H1 (cell line): ENCODE data around the gene DPT. TPM values are rescaled to one million over a fixed set of nuclear protein-coding genes. Genes with fewer than 3 reads are reported as not detected.

ENCODE experiments used
- CTCF ChIA-PET: fragments of 300-600 bp; sonication (Branson Sonifier 250); formaldehyde crosslinking; loops from one replicate; lab custom pipeline; 2021; ENCODE audit not compliant: partially characterized antibody; lab: Charles Lee
- POLR2A ChIA-PET: fragments of 300-600 bp; sonication (Branson Sonifier 250); formaldehyde crosslinking; loops from one replicate; lab custom pipeline; 2021; ENCODE audit warnings: inconsistent platforms; ENCODE audit not compliant: partially characterized antibody; lab: Charles Lee
- DNase-seq, 2 experiments: peaks; one replicate each; pipeline versions ENCODE4 v3.0.0 to v3.0.0-alpha.2; 2010 to 2022; ENCODE audit warnings: low spot score in 2 of 2, low read depth in 1 of 2, mixed read lengths in 1 of 2
- FAIRE-seq: peaks from 2 replicates; lab custom pipeline; 2011; peaks lifted over from hg19 to GRCh38; lab: Jason Lieb, UNC
- H2AFZ ChIP-seq: 2 replicates; pipeline ENCODE4 v1.8.1; 2012; ENCODE audit warnings: low read length, inconsistent platforms
- H2AK5ac ChIP-seq: 2 replicates; pipeline ENCODE4 v1.6.1; 2013; ENCODE audit warnings: low read depth, low read length
- H2BK120ac ChIP-seq: replicated peaks from 2 replicates; pipeline ENCODE3; 2013; ENCODE audit warnings: low read depth, low read length, inconsistent platforms
- H2BK12ac ChIP-seq: 2 replicates; pipeline ENCODE4 v1.6.1; 2013; ENCODE audit warnings: low read depth, low read length
- H2BK15ac ChIP-seq: 2 replicates; pipeline ENCODE4 v1.6.1; 2013; ENCODE audit warnings: low read length
- H2BK20ac ChIP-seq: 2 replicates; pipeline ENCODE4 v1.6.1; 2013; ENCODE audit warnings: low read length
- H2BK5ac ChIP-seq: 2 replicates; pipeline ENCODE4 v1.6.1; 2013; ENCODE audit warnings: low read depth, low read length
- H3K14ac ChIP-seq: 2 replicates; pipeline ENCODE4 v1.6.1; 2013; ENCODE audit warnings: inconsistent platforms; ENCODE audit not compliant: insufficient read length
- H3K18ac ChIP-seq: 2 replicates; pipeline ENCODE4 v1.6.1; 2013; ENCODE audit warnings: low read length; ENCODE audit errors: extremely low read depth
- H3K23ac ChIP-seq: 2 replicates; pipeline ENCODE4 v1.6.1; 2013; ENCODE audit warnings: inconsistent platforms; ENCODE audit not compliant: insufficient read length
- H3K23me2 ChIP-seq: 2 replicates; pipeline ENCODE4 v1.6.1; 2013; ENCODE audit warnings: low read depth, low read length
- H3K27ac ChIP-seq: 2 replicates; pipeline ENCODE4 v1.6.1; 2011; ENCODE audit warnings: low read depth, low read length, inconsistent platforms
- H3K27me3 ChIP-seq, 4 experiments: replicated peaks in 1 of 4; 1 replicate in 1 of 4; 2 replicates in 3 of 4; pipeline versions ENCODE4 v1.6.1 to v1.8.1; 2011 to 2013; ENCODE audit warnings: low read length in 3 of 4, mild to moderate bottlenecking in 3 of 4, inconsistent platforms in 2 of 4, mixed read lengths in 2 of 4, moderate library complexity in 1 of 4; ENCODE audit not compliant: control insufficient read depth in 3 of 4, insufficient read depth in 3 of 4; ENCODE audit errors: extremely low read depth in 1 of 4
- H3K36me3 ChIP-seq, 4 experiments: 2 replicates each; pipeline versions ENCODE4 v1.6.1 to v1.8.1; 2011 to 2013; ENCODE audit warnings: mild to moderate bottlenecking in 4 of 4, low read length in 3 of 4, moderate library complexity in 2 of 4, control low read depth in 1 of 4, inconsistent platforms in 1 of 4; ENCODE audit not compliant: insufficient read depth in 4 of 4, control insufficient read depth in 2 of 4
- H3K4ac ChIP-seq: replicated peaks from 2 replicates; pipeline ENCODE3; 2013; ENCODE audit warnings: low read length, low read depth, mixed read lengths, inconsistent platforms; ENCODE audit not compliant: insufficient read length
- H3K4me1 ChIP-seq, 4 experiments: replicated peaks in 1 of 4; 1 replicate in 1 of 4; 2 replicates in 3 of 4; pipeline versions ENCODE4 v1.6.1 to v1.8.1; 2011 to 2013; ENCODE audit warnings: low read length in 3 of 4, inconsistent platforms in 2 of 4, mixed read lengths in 1 of 4; ENCODE audit not compliant: insufficient read depth in 4 of 4, control insufficient read depth in 3 of 4
- H3K4me2 ChIP-seq, 2 experiments: 2 replicates each; pipeline versions ENCODE4 v1.6.1 to v1.8.1; 2011 to 2013; ENCODE audit warnings: low read depth in 2 of 2, low read length in 2 of 2, control low read depth in 1 of 2, inconsistent platforms in 1 of 2, mild to moderate bottlenecking in 1 of 2; ENCODE audit not compliant: insufficient read depth in 1 of 2
- H3K4me3 ChIP-seq, 4 experiments: fragments of 200-600, 300-600 bp in 1 of 4; sonication (generic), shearing (Covaris generic), sonication (Bioruptor Twin) in 1 of 4; 2 replicates each; pipeline versions ENCODE4 v1.5.1 to v1.8.1; 2011 to 2016; ENCODE audit warnings: low read length in 4 of 4, low read depth in 3 of 4, control low read depth in 2 of 4, inconsistent platforms in 2 of 4, mild to moderate bottlenecking in 2 of 4, mixed read lengths in 1 of 4, moderate library complexity in 1 of 4; ENCODE audit not compliant: insufficient read depth in 2 of 4; ENCODE audit errors: extremely low read depth in 1 of 4
- H3K56ac ChIP-seq: replicated peaks from 2 replicates; pipeline ENCODE3; 2013; ENCODE audit warnings: low read depth, mild to moderate bottlenecking, mixed read lengths, low read length, inconsistent platforms; ENCODE audit not compliant: insufficient read length
- H3K79me1 ChIP-seq: 2 replicates; pipeline ENCODE4 v1.6.1; 2013; ENCODE audit warnings: low read depth, low read length, control low read depth
- H3K79me2 ChIP-seq, 2 experiments: 2 replicates each; pipeline versions ENCODE4 v1.6.1 to v1.8.1; 2012 to 2013; ENCODE audit warnings: low read length in 2 of 2, mild to moderate bottlenecking in 2 of 2, inconsistent platforms in 1 of 2; ENCODE audit not compliant: insufficient read depth in 2 of 2, control insufficient read depth in 1 of 2
- H3K9ac ChIP-seq, 4 experiments: replicated peaks in 1 of 4; 1 replicate in 1 of 4; 2 replicates in 3 of 4; pipeline versions ENCODE4 v1.6.1 to v1.8.1; 2011 to 2013; ENCODE audit warnings: low read depth in 3 of 4, low read length in 3 of 4, control low read depth in 2 of 4, mild to moderate bottlenecking in 2 of 4, moderate library complexity in 2 of 4, inconsistent platforms in 1 of 4; ENCODE audit errors: extremely low read depth in 1 of 4
- H3K9me3 ChIP-seq, 2 experiments: 2 replicates each; pipeline versions ENCODE4 v1.6.1 to v1.8.1; 2012 to 2013; ENCODE audit warnings: mild to moderate bottlenecking in 2 of 2, moderate library complexity in 2 of 2, control low read depth in 1 of 2, inconsistent platforms in 1 of 2, low read depth in 1 of 2, low read length in 1 of 2, mixed read lengths in 1 of 2; ENCODE audit not compliant: insufficient read depth in 2 of 2
- H4K20me1 ChIP-seq, 2 experiments: replicated peaks in 1 of 2; 2 replicates each; pipeline versions ENCODE3 to v1.8.1; 2011 to 2013; ENCODE audit warnings: inconsistent platforms in 2 of 2, low read length in 2 of 2, mild to moderate bottlenecking in 1 of 2; ENCODE audit not compliant: insufficient read depth in 2 of 2, control insufficient read depth in 1 of 2
- H4K5ac ChIP-seq: 2 replicates; pipeline ENCODE4 v1.6.1; 2013; ENCODE audit warnings: low read length, low read depth, mixed read lengths, inconsistent platforms; ENCODE audit not compliant: insufficient read length
- H4K8ac ChIP-seq: 2 replicates; pipeline ENCODE4 v1.8.0; 2013; ENCODE audit warnings: mild to moderate bottlenecking, moderate library complexity, low read length, inconsistent platforms; ENCODE audit not compliant: insufficient read depth; ENCODE audit errors: extremely low read depth
- H4K91ac ChIP-seq: replicated peaks from 2 replicates; pipeline ENCODE3; 2013; ENCODE audit warnings: low read length, mixed read lengths, inconsistent platforms; ENCODE audit not compliant: insufficient read length
- BRCA1 ChIP-seq: IDR thresholded peaks from 2 replicates; pipeline ENCODE4 v1.6.1; 2012; ENCODE audit warnings: low read depth, low read length, improper control_type of control experiment
- CHD2 ChIP-seq: IDR thresholded peaks from 2 replicates; pipeline ENCODE4 v1.6.1; 2012; ENCODE audit warnings: low read length, improper control_type of control experiment
- CTBP2 ChIP-seq: IDR thresholded peaks from 2 replicates; pipeline ENCODE4 v1.7.0; 2011; ENCODE audit warnings: borderline replicate concordance, mild to moderate bottlenecking, moderate library complexity, mixed read lengths, low read length; ENCODE audit not compliant: insufficient read depth, insufficient read length
- EGR1 ChIP-seq: IDR thresholded peaks from 2 replicates; pipeline ENCODE4 v1.6.1; 2011; ENCODE audit warnings: low read depth, low read length, borderline replicate concordance
- EP300 ChIP-seq, 2 experiments: IDR thresholded peaks; 1 replicate in 1 of 2; 2 replicates in 1 of 2; pipeline ENCODE4 v1.6.1; 2011 to 2012; ENCODE audit warnings: low read depth in 2 of 2, low read length in 2 of 2, mild to moderate bottlenecking in 2 of 2, borderline replicate concordance in 1 of 2, inconsistent platforms in 1 of 2, moderate library complexity in 1 of 2
- JUN ChIP-seq: IDR thresholded peaks from 2 replicates; pipeline ENCODE4 v1.6.1; 2011; ENCODE audit warnings: low read depth, mild to moderate bottlenecking, improper control_type of control experiment, low read length
- KDM1A ChIP-seq: fragments of 200-600, 300-600 bp; sonication (generic); IDR thresholded peaks from 2 replicates; pipeline ENCODE4 v1.7.1; 2016; ENCODE audit warnings: mild to moderate bottlenecking, low read length, borderline replicate concordance
- KDM5A ChIP-seq: fragments of 200-600 bp; IDR thresholded peaks from 2 replicates; pipeline ENCODE4 v1.7.1; 2012; ENCODE audit warnings: mild to moderate bottlenecking, low read length, inconsistent platforms, mixed read lengths
- MAFK ChIP-seq: IDR thresholded peaks from 2 replicates; pipeline ENCODE4 v1.6.1; 2012; ENCODE audit warnings: low read depth, mild to moderate bottlenecking, improper control_type of control experiment, low read length
- POLR2A ChIP-seq, 2 experiments: IDR thresholded peaks; 1 replicate in 1 of 2; 2 replicates in 1 of 2; pipeline ENCODE4 v1.6.1; 2011; ENCODE audit warnings: low read depth in 2 of 2, low read length in 2 of 2, mild to moderate bottlenecking in 2 of 2; ENCODE audit errors: control extremely low read depth in 1 of 2
- SP2 ChIP-seq: IDR thresholded peaks from 2 replicates; pipeline ENCODE4 v1.6.1; 2012; ENCODE audit warnings: mild to moderate bottlenecking, low read length, inconsistent platforms
- TAF1 ChIP-seq: IDR thresholded peaks from 2 replicates; pipeline ENCODE4 v1.6.1; 2011; ENCODE audit warnings: mild to moderate bottlenecking, low read depth, low read length
- ZNF274 ChIP-seq: IDR thresholded peaks from 2 replicates; pipeline ENCODE4 v1.7.0; 2012; ENCODE audit warnings: low read length, borderline replicate concordance; ENCODE audit errors: extremely low read depth
- WGBS, 2 experiments: shearing (Covaris generic) in 1 of 2; methylation state at CpG; one replicate each; pipeline versions ENCODE4 v1.1.6 to v1.1.7; 2013 to 2015; ENCODE audit warnings: low lambda C conversion rate in 2 of 2, mixed read lengths in 2 of 2, inconsistent platforms in 1 of 2, low coverage in 1 of 2, missing lambda C conversion rate in 1 of 2; ENCODE audit not compliant: insufficient replicate concordance in 2 of 2, insufficient coverage in 1 of 2, insufficient read length in 1 of 2; ENCODE audit errors: extremely low coverage in 1 of 2, missing lambda C conversion rate in 1 of 2; 5-methylcytosine and 5-hydroxymethylcytosine counted together
- polyA plus RNA-seq, 7 experiments: library from polyadenylated mRNA; depleted of rRNA in 3 of 7; stranded (reverse) in 5 of 7; unstranded in 2 of 7; fragments of >200 nt in 5 of 7; fragments of 200-250 nt in 2 of 7; gene quantifications; 1 replicate in 5 of 7; 2 replicates in 1 of 7; 4 replicates in 1 of 7; pipeline versions ENCODE4 v1.2.1 to v1.2.3, GENCODE V29; 2011 to 2013; ENCODE audit warnings: missing spikeins in 2 of 7, mixed read lengths in 2 of 7
- total RNA-seq: library from RNA; stranded (reverse); fragmentation: NEBNext Ultra II Directional; extraction: Animal tissue kit (Norgen Biotek cat#: 25700); gene quantifications from 2 replicates; pipeline ENCODE4 v1.2.1, GENCODE V29; 2021

Gene DPT
- total and polyA plus RNA-seq, 2 of the 8 experiments (the other 6 are each of a cell fraction or from before 2014, with no cell fraction given), result not detected

GRCh38 chr1:168689726-168690602 is 39.0 kb downstream of the DPT start:
- no peaks in the 10 kb centered on the region for H3K9me3 ChIP-seq
- H2BK15ac ChIP-seq, result no peak overlapping the region
- TF ChIP-seq KDM5A (no peak), EP300 (IDR thresholded peaks at IDR 0.05; ENCODE audit: borderline replicate concordance in 1 of 2, low read depth in 2 of 2, low read length in 2 of 2) (no peak), ZNF274 (no peak), CHD2 (no peak), MAFK (no peak), EGR1 (no peak), POLR2A (IDR thresholded peaks at IDR 0.05; ENCODE audit: control extremely low read depth in 1 of 2, low read depth in 2 of 2, low read length in 2 of 2) (no peak), BRCA1 (no peak), SP2 (no peak), CTBP2 (no peak), TAF1 (no peak), JUN (no peak), KDM1A (no peak)
- H3K4ac ChIP-seq, result no peak overlapping the region
- H4K8ac ChIP-seq, result no peak overlapping the region
- H3K14ac ChIP-seq, result no peak overlapping the region
- CTCF ChIA-PET, result interaction anchor here (1.0 to 1.5 kb wide), 2 partner anchors 52 to 348 kb away, joined by 3 read pairs; no protein-coding TSS in a partner anchor
- H2AK5ac ChIP-seq, result no peak overlapping the region
- H3K23me2 ChIP-seq, result no peaks in the 10 kb centered on the region
- no peak overlapping the region for H2BK120ac ChIP-seq
- POLR2A ChIA-PET, result no interaction called here
- H3K4me3 ChIP-seq, result no peak overlapping the region
- H3K4me2 ChIP-seq, result no peak overlapping the region
- H3K79me2 ChIP-seq, result no peaks in the 10 kb centered on the region
- peaks cover 0 to 2% (median 0%) of the 10 kb centered on the region in 4 experiments; a peak in 1 of 7 replicates for H3K4me1 ChIP-seq
- no peak overlapping the region for H2BK20ac ChIP-seq
- H3K56ac ChIP-seq, result no peak overlapping the region
- no peaks in the 10 kb centered on the region for H4K20me1 ChIP-seq
- H3K18ac ChIP-seq, result no peak overlapping the region
- FAIRE-seq (no peak), DNase-seq (no peak)
- no peaks in the 10 kb centered on the region for H3K36me3 ChIP-seq
- no peak overlapping the region for H2BK5ac ChIP-seq
- H3K23ac ChIP-seq, result no peak overlapping the region
- H3K79me1 ChIP-seq, result no peaks in the 10 kb centered on the region
- H2BK12ac ChIP-seq, result no peak overlapping the region
- 90% methylated on average over 8 of the region's 8 CpGs; no CpG with 5 or more reads in 1 of the 2 experiments for WGBS, 2 experiments
- H3K9ac ChIP-seq, result no peak overlapping the region
- H2AFZ ChIP-seq, result no peak overlapping the region
- H3K27ac ChIP-seq, result no peak overlapping the region
- no peak overlapping the region for H4K91ac ChIP-seq
- no peak overlapping the region for H4K5ac ChIP-seq
- H3K27me3 ChIP-seq, result no peaks in the 10 kb centered on the region
